Measurements from ENCODE around the gene RER1. TPM values are rescaled to one million over a fixed set of nuclear protein-coding genes. Genes with fewer than 3 reads are reported as not detected.
A peak's percentile ranks its signal among the peaks of the same experiment; 100 is the strongest.
"Not testable (repeated sequence)": the region's sequence is repeated elsewhere in the genome, so short reads cannot be mapped to it uniquely, and the experiment has no call there.

Gene RER1
- total RNA-seq, 2 experiments from 2014 or later = 156 to 159 TPM

GRCh38 chr1:2438038-2438437 is 46.4 kb downstream of the RER1 start:
- ChIA-PET POLR2A (no interaction called here), CTCF (no interaction called here)
- Mint-ChIP-seq H3K4me1 (no peaks in the 10 kb centered on the region), H3K36me3 (ENCODE audit: low read depth) (no peaks in the 10 kb centered on the region), H3K4me3 (no peak overlapping the region), H3K27ac (no peak overlapping the region), H3K27me3 (peaks cover 5% of the 10 kb centered on the region), H3K9me3 (no peaks in the 10 kb centered on the region)
- DNase-seq = no peak

GRCh38 chr1:2438641-2439040 is 47.0 kb downstream of the RER1 start:
- no peak for DNase-seq
- Mint-ChIP-seq H3K27ac (no peak overlapping the region), H3K9me3 (no peaks in the 10 kb centered on the region), H3K27me3 (peaks cover 5% of the 10 kb centered on the region), H3K36me3 (ENCODE audit: low read depth) (no peaks in the 10 kb centered on the region), H3K4me1 (no peaks in the 10 kb centered on the region), H3K4me3 (no peak overlapping the region)
- CTCF ChIA-PET = no interaction called here
- POLR2A ChIA-PET = no interaction called here

- Mint-ChIP-seq H3K4me1 (no peaks in the 10 kb centered on the region), H3K4me3 (no peak overlapping the region), H3K27me3 (peaks cover 5% of the 10 kb centered on the region), H3K9me3 (no peaks in the 10 kb centered on the region), H3K36me3 (ENCODE audit: low read depth) (no peaks in the 10 kb centered on the region), H3K27ac (no peak overlapping the region)
- DNase-seq = no peak
- ChIA-PET POLR2A (no interaction called here), CTCF (interaction anchor here (0.7 kb wide), 1 partner anchor 19 kb away, joined by 5 read pairs; no protein-coding TSS in a partner anchor)
These were observed 47.7 kb downstream of the RER1 start for GRCh38 chr1:2439369-2439768.

DNA sequence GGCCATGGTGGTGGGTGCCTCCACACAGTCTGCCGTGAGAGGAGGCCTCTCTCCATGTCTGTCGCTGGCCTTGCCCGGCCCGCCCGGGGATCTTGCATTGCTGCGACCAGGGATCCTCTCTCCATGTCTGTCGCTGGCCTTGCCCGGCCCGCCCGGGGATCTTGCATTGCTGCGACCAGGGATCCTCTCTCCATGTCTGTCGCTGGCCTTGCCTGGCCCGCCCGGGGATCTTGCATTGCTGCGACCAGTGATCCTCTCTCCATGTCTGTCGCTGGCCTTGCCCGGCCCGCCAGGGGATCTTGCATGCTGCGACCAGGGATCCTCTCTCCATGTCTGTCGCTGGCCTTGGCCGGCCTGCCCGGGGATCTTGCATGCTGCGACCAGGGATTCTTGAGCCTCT is 48.7 kb downstream of the RER1 start:
- H3K4me1 Mint-ChIP-seq; H3K4me3 Mint-ChIP-seq; DNase-seq; H3K9me3 Mint-ChIP-seq; H3K27ac Mint-ChIP-seq; CTCF ChIA-PET; H3K36me3 Mint-ChIP-seq (ENCODE audit: low read depth); POLR2A ChIA-PET: not testable (repeated sequence)
- peaks cover 10% of the 10 kb centered on the region for H3K27me3 Mint-ChIP-seq

GRCh38 chr1:2441746-2442145 is 50.1 kb downstream of the RER1 start:
- Mint-ChIP-seq H3K4me1 (no peaks in the 10 kb centered on the region), H3K4me3 (no peak overlapping the region), H3K27me3 (peaks cover 10% of the 10 kb centered on the region), H3K27ac (no peak overlapping the region), H3K9me3 (no peaks in the 10 kb centered on the region), H3K36me3 (ENCODE audit: low read depth) (no peaks in the 10 kb centered on the region)
- CTCF ChIA-PET = interaction anchor here (1.3 kb wide), 1 partner anchor 344 kb away, joined by 4 read pairs; no protein-coding TSS in a partner anchor
- DNase-seq = no peak
- POLR2A ChIA-PET = no interaction called here

DNA sequence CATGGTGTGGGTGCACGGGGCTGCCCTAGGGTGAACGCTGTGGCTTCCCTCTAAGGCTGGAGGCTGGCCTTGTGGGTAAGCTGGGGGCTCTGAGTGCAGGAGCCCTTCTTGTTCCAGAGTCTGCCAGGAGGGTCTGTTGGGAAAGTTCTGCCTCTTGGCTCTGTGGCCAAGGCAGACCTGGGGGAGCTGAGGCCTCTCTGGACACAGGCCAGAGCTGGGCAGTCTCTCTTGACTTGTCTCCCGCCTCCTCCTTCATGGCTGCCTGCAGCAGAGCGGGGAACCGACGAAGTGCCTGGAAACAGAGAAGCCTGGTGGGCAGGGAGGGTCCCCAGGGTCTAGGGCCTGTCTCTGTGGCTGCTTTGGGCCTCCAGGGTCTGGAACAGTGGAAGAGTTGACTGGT is 51.0 kb downstream of the RER1 start:
- POLR2A ChIA-PET = no interaction called here
- Mint-ChIP-seq H3K4me3 (no peak overlapping the region), H3K9me3 (no peaks in the 10 kb centered on the region), H3K27ac (no peak overlapping the region), H3K4me1 (no peaks in the 10 kb centered on the region), H3K27me3 (peaks cover 10% of the 10 kb centered on the region), H3K36me3 (ENCODE audit: low read depth) (no peaks in the 10 kb centered on the region)
- no peak for DNase-seq
- CTCF ChIA-PET = interaction anchor here (1.2 to 1.3 kb wide), 2 partner anchors 10 to 344 kb away, joined by 3 to 4 read pairs; no protein-coding TSS in a partner anchor

DNA sequence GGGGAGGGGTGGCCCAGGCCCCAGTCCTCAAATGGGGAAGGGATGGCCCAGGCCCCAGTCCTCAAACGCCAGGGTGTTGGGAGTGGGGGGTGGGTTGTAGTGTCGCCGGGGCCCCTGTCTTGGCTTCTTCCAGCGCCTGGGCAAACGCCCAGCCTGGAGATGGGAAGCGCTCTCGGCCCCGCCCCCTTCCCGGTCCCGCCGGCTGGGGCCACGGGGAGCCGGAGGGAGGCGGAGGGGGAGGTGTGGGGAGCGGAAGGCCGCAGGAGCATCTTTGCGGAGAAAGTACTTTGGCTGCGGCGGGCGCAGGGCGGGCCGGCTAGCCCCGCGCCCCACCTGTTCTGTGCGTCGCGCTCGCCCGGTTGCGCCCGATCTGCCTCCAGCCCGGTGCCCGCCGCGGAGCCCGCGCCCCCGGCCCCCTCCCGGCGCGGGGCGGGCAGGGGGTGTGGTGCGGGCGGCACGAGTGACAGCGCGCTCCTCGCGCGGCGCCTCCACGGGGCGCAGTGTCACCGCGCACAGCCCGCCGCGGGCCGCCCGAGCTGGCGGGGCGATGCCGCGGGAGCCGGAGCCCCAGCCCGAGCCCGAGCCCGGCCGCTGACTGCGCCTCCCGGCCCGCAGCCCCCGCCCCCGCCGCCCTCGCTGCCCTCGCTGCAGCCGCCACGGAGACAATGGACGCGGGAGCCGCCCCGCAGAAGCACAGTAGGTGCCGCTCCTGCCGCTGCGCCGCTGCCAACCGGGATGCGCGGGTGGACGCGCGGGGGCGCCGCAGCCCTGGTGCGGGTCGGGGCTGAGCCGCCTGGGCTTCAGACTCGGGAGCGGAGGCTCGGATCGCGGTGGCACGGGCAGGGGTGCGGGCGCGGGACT is 51.9 kb downstream of the RER1 start:
- Mint-ChIP-seq H3K4me3 (no peak overlapping the region), H3K27ac (no peak overlapping the region), H3K27me3 (peaks cover 10% of the 10 kb centered on the region), H3K9me3 (no peaks in the 10 kb centered on the region), H3K4me1 (no peaks in the 10 kb centered on the region), H3K36me3 (ENCODE audit: low read depth) (no peaks in the 10 kb centered on the region)
- ChIA-PET POLR2A (no interaction called here), CTCF (interaction anchor here (1.2 kb wide), 1 partner anchor 10 kb away, joined by 3 read pairs; no protein-coding TSS in a partner anchor)
- peak; percentile 17 for DNase-seq

- peaks cover 10% of the 10 kb centered on the region for H3K27me3 Mint-ChIP-seq
- no peak overlapping the region for H3K4me3 Mint-ChIP-seq
- POLR2A ChIA-PET = no interaction called here
- H3K4me1 Mint-ChIP-seq = no peaks in the 10 kb centered on the region
- H3K9me3 Mint-ChIP-seq = no peaks in the 10 kb centered on the region
- H3K36me3 Mint-ChIP-seq (ENCODE audit: low read depth) = no peaks in the 10 kb centered on the region
- H3K27ac Mint-ChIP-seq = no peak overlapping the region
- CTCF ChIA-PET = no interaction called here
- DNase-seq = no peak
These were observed 52.5 kb downstream of the RER1 start for GRCh38 chr1:2444138-2444591.

- H3K27me3 Mint-ChIP-seq = peaks cover 10% of the 10 kb centered on the region
- no peaks in the 10 kb centered on the region for H3K9me3 Mint-ChIP-seq
- no peaks in the 10 kb centered on the region for H3K36me3 Mint-ChIP-seq (ENCODE audit: low read depth)
- H3K4me3 Mint-ChIP-seq = no peak overlapping the region
- no peak overlapping the region for H3K27ac Mint-ChIP-seq
- ChIA-PET POLR2A (interaction anchor here (0.6 kb wide), 1 partner anchor 103 kb away, joined by 3 read pairs; no protein-coding TSS in a partner anchor), CTCF (no interaction called here)
- no peak for DNase-seq
- H3K4me1 Mint-ChIP-seq = no peaks in the 10 kb centered on the region
These were observed 53.7 kb downstream of the RER1 start for GRCh38 chr1:2445162-2445822.

DNA sequence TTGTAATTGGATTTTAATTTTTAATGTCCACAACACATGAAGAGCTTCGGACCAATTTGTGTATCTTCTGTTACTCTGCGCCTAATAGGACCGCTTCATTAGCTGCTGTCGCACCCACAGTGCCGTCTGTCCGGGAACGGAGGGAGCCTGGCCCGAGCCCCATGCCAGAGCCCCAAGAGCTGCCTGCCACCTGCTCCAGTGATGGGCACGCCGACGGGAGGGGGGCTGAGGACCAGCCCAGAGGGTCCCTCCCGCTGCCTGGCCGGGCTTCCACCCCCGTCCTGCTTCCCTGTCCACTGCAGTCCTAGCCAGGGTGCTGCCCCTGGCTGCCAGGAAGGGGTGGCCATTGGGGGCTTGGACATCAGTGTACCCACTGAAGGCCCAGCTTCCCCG is 54.2 kb downstream of the RER1 start:
- H3K4me3 Mint-ChIP-seq = no peak overlapping the region
- peaks cover 10% of the 10 kb centered on the region for H3K27me3 Mint-ChIP-seq
- ChIA-PET POLR2A (no interaction called here), CTCF (no interaction called here)
- no peak overlapping the region for H3K27ac Mint-ChIP-seq
- no peak for DNase-seq
- no peaks in the 10 kb centered on the region for H3K4me1 Mint-ChIP-seq
- H3K9me3 Mint-ChIP-seq = no peaks in the 10 kb centered on the region
- no peaks in the 10 kb centered on the region for H3K36me3 Mint-ChIP-seq (ENCODE audit: low read depth)

GRCh38 chr1:2446394-2446793 is 54.8 kb downstream of the RER1 start:
- H3K4me1 Mint-ChIP-seq = no peaks in the 10 kb centered on the region
- H3K36me3 Mint-ChIP-seq (ENCODE audit: low read depth) = no peaks in the 10 kb centered on the region
- DNase-seq = no peak
- POLR2A ChIA-PET = no interaction called here
- CTCF ChIA-PET = no interaction called here
- H3K4me3 Mint-ChIP-seq = no peak overlapping the region
- H3K9me3 Mint-ChIP-seq = no peaks in the 10 kb centered on the region
- peaks cover 10% of the 10 kb centered on the region for H3K27me3 Mint-ChIP-seq
- no peak overlapping the region for H3K27ac Mint-ChIP-seq

GRCh38 chr1:2446861-2447260 is 55.2 kb downstream of the RER1 start:
- ChIA-PET CTCF (no interaction called here), POLR2A (no interaction called here)
- no peak for DNase-seq
- Mint-ChIP-seq H3K27ac (no peak overlapping the region), H3K4me3 (no peak overlapping the region), H3K27me3 (peaks cover 10% of the 10 kb centered on the region), H3K4me1 (no peaks in the 10 kb centered on the region), H3K36me3 (ENCODE audit: low read depth) (no peaks in the 10 kb centered on the region), H3K9me3 (no peaks in the 10 kb centered on the region)

- H3K36me3 Mint-ChIP-seq (ENCODE audit: low read depth) = no peaks in the 10 kb centered on the region
- H3K27me3 Mint-ChIP-seq = peaks cover 8% of the 10 kb centered on the region
- H3K4me3 Mint-ChIP-seq = no peak overlapping the region
- H3K9me3 Mint-ChIP-seq = no peaks in the 10 kb centered on the region
- no peak for DNase-seq
- CTCF ChIA-PET = no interaction called here
- POLR2A ChIA-PET = no interaction called here
- H3K4me1 Mint-ChIP-seq = no peaks in the 10 kb centered on the region
- no peak overlapping the region for H3K27ac Mint-ChIP-seq
These were observed 55.8 kb downstream of the RER1 start for GRCh38 chr1:2447276-2448097.
